ENCODE measurements around the gene GNG2. TPM values are rescaled to one million over a fixed set of nuclear protein-coding genes. Genes with fewer than 3 reads are reported as not detected.

GNG2 gene
- total RNA-seq, 1 experiment from 2014 or later = 9.3 TPM

GRCh38 chr14:52018970-52019369 lies 158.6 kb downstream of the GNG2 start:
- H4K20me1 ChIP-seq (ENCODE audit: low read length) = no peaks in the 10 kb centered on the region
- BruUV-seq (replicated peaks) = no TSS peak
- H3K4me3 ChIP-seq (ENCODE audit: low read length) = no peak overlapping the region
- H3K4me1 ChIP-seq (ENCODE audit: insufficient read depth, low read length) = peaks cover 6% of the 10 kb centered on the region
- H3K79me2 ChIP-seq (ENCODE audit: low read length) = no peaks in the 10 kb centered on the region
- H3F3A ChIP-seq (ENCODE audit: low read length, unreplicated experiment) = no peaks in the 10 kb centered on the region
- no peak overlapping the region for H3K27ac ChIP-seq (ENCODE audit: low read length)
- no peaks in the 10 kb centered on the region for H3K9me3 ChIP-seq (ENCODE audit: low read length)
- ChIA-PET POLR2A (ENCODE audit: unreplicated experiment) (no interaction called here), CTCF (no interaction called here)
- no peak overlapping the region for H2AFZ ChIP-seq (ENCODE audit: low read length)
- intact Hi-C loops (cut with micrococcal nuclease) = no loop called here
- no peak overlapping the region for H3K4me2 ChIP-seq (ENCODE audit: low read length)
- no peak for DNase-seq
- H3K9ac ChIP-seq (ENCODE audit: low read length) = no peak overlapping the region
- no peaks in the 10 kb centered on the region for H3K27me3 ChIP-seq (ENCODE audit: low read length)
- no peak for ATAC-seq
- H3K9me2 ChIP-seq (replicated peaks; ENCODE audit: low read length) = no peaks in the 10 kb centered on the region
- H3K36me3 ChIP-seq (ENCODE audit: low read depth, low read length) = no peaks in the 10 kb centered on the region
- TF ChIP-seq EZH2phosphoT487 (IDR thresholded peaks at IDR 0.05; ENCODE audit: borderline replicate concordance, low read length) (no peak), CTCF (conservative IDR thresholded peaks at IDR 0.05; ENCODE audit: low read depth, low read length) (no peak), EZH2 (IDR thresholded peaks at IDR 0.05; ENCODE audit: low read length, unreplicated experiment) (no peak)

Other genes with a start within 250 kb of the GNG2 start
- gene FRMD6, start 208.7 kb upstream of the GNG2 start, total RNA-seq (2014; rRNA removed) = 88.3 and 103 TPM in 2 replicates
- gene RTRAF, start 128.9 kb downstream of the GNG2 start, total RNA-seq (2014; rRNA removed) = 218 and 300 TPM in 2 replicates
- 2.5 and 3.1 TPM in 2 replicates for gene NID2, start 208.4 kb downstream of the GNG2 start, total RNA-seq (2014; rRNA removed)